ENCODE measurements around the gene SULT2B1.
A peak's percentile ranks its signal among the peaks of the same experiment; 100 is the strongest.

The SULT2B1 gene

GRCh38 chr19:48644839-48645619 is 93.1 kb downstream of the SULT2B1 start:
- no peak for FAIRE-seq

GRCh38 chr19:48645620-48646000 is 93.6 kb downstream of the SULT2B1 start:
- DNase-seq (ENCODE audit: insufficient read length, low spot score), result no peak
- no peak for TF ChIP-seq CTCF (IDR thresholded peaks at IDR 0.05; ENCODE audit: insufficient read depth, missing control alignments)
- FAIRE-seq, result no peak

More at GRCh38 chr19:48644839-48645619, 93.1 kb downstream of the SULT2B1 start:
- no peak for TF ChIP-seq CTCF (IDR thresholded peaks at IDR 0.05; ENCODE audit: insufficient read depth, missing control alignments)
- no peak for DNase-seq (ENCODE audit: insufficient read length, low spot score)

GRCh38 chr19:48646001-48646721 is 94.2 kb downstream of the SULT2B1 start, which contains the start of gene CA11:
Gene CA11 (minus strand): TSS chr19:48646187. CDS start chr19:48645632, 555 bp downstream.
- TF ChIP-seq CTCF (IDR thresholded peaks at IDR 0.05; ENCODE audit: insufficient read depth, missing control alignments), result peak; percentile 84
- no peak for FAIRE-seq
- DNase-seq (ENCODE audit: insufficient read length, low spot score), result peak; percentile 84

GRCh38 chr19:48646722-48647216 is 94.8 kb downstream of the SULT2B1 start:
- no peak for FAIRE-seq
- no peak for TF ChIP-seq CTCF (IDR thresholded peaks at IDR 0.05; ENCODE audit: insufficient read depth, missing control alignments)
- DNase-seq (ENCODE audit: insufficient read length, low spot score), result no peak

- DNase-seq (ENCODE audit: insufficient read length, low spot score), result no peak
- FAIRE-seq, result no peak
- no peak for TF ChIP-seq CTCF (IDR thresholded peaks at IDR 0.05; ENCODE audit: insufficient read depth, missing control alignments)
Observed at GRCh38 chr19:48648134-48648533, 96.2 kb downstream of the SULT2B1 start.

Data from D721Med (cell line).